Activated CD4-positive, CD25-positive, alpha-beta regulatory T cell treated with anti-CD3 and anti-CD28 coated beads, Interleukin-2, amount 50 U/mL, for 16 hours (primary cell): Measurements from ENCODE around the gene SKOR1.

Experiments
- DNase-seq: peaks from one replicate; pipeline ENCODE4 v3.0.0-alpha.2; 2020; ENCODE audit warnings: low read depth, low spot score

SKOR1 gene

GRCh38 chr15:67832897-67833709 is 7.8 kb downstream of the SKOR1 start:
- no peak for DNase-seq

- DNase-seq = no peak
Observed at GRCh38 chr15:67833710-67834511, 8.6 kb downstream of the SKOR1 start.

DNA sequence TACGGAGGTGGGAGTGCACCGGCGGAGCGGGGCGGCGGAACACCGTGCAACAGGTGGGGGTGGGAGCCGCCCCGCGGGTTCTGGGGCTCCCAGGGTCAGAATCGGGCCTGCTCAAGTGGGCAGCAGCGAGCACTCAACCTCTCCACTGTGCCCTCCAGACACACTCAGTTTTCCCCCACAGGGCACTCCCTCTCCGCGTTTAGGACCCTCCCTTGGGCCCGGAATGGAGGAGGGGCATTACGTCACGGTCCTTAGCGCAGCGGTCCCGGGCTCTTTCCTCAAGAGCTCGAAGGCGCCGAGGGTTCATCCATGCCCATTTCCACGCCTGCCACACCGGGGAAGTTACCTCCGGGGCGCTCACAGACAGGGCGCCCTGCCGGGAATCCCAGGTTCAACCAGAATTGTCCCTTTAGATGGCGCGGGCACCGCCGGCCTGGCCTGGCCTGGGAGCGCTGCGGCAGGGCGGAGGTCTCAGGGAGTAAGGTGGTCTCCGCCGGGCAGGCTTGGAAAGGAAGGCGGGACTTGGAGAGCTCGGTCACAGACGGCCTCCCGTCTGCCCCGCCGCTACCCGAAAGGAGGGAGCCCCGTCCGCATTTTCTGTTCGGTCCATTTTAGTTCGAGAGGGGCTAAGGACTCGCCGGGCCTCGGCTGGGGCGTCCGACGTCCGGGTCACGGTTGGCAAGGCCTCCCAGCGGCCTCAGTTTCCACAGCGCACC is 9.4 kb downstream of the SKOR1 start:
- no peak for DNase-seq

- no peak for DNase-seq
Observed at GRCh38 chr15:67835297-67836133, 10.2 kb downstream of the SKOR1 start.

DNA sequence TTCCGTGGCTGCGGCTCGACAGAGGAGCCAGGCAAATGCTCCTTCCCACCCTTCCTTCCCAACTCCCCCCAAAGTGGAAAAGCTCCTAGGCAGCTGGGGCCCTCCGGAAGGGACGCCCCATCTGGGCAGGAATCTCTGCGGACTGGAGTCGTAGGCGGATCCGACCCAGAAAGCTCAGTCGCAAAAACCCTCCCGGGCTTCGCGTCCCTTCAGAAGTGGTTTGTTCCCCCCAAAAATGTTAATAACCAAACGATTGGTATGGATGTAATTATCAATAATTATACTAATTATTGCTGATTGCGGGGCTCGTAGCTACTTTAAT is 10.8 kb downstream of the SKOR1 start:
- DNase-seq = no peak

- DNase-seq = no peak
Observed at GRCh38 chr15:67836477-67836876, 11.2 kb downstream of the SKOR1 start.

DNA sequence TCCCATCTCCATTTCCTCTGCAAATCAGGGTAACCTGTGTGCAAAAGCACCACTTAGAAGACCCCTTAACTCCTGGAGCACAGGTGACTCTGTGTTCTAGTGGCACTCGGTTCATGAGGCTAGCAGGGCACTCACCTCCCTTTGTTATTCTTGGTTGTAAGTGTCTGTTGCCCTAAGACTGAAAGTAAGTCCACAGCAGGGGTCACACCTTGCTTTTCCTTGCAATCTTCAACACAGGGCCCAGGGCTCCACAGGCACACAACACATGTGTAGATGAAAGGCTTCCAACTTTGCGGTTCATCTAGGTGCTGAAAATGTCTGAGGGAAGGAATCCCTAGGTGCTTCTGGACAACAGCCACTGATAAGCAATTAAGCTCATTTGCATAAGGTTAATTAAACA is 11.6 kb downstream of the SKOR1 start:
- DNase-seq = no peak

DNA sequence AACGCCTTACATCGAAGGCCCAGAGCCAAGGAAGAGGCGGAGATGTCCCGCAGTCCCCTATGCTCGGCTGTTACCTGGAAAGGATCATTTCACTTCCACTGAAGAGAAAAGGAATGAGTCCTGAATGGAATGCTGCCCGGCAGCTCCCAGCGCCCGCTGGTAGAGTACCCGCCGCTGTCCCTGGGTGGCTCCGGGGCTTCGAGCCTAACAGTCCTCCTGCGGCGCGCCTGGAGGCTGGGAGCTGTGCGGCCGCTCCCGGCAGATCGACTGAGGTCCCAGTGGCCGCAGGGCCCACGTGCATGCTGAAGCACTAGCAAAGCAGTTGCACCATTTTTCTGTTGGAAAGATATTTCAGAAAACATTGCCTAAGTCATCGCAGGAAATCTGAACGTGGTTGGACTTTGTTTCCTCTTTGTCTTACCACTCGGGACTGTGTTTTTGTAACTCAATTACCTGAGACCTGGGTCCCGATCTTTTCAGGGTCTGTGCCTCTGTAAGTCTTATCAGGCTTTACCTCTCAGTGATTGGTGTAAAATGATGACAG is 13.6 kb downstream of the SKOR1 start:
- no peak for DNase-seq

- no peak for DNase-seq
Observed at GRCh38 chr15:67839499-67839928, 14.2 kb downstream of the SKOR1 start.

- DNase-seq = peak; percentile 94
Observed at GRCh38 chr15:67839929-67840748, 14.8 kb downstream of the SKOR1 start, which contains the start of gene RNU6-1. Gene RNU6-1 (minus strand): TSS chr15:67840045.

DNA sequence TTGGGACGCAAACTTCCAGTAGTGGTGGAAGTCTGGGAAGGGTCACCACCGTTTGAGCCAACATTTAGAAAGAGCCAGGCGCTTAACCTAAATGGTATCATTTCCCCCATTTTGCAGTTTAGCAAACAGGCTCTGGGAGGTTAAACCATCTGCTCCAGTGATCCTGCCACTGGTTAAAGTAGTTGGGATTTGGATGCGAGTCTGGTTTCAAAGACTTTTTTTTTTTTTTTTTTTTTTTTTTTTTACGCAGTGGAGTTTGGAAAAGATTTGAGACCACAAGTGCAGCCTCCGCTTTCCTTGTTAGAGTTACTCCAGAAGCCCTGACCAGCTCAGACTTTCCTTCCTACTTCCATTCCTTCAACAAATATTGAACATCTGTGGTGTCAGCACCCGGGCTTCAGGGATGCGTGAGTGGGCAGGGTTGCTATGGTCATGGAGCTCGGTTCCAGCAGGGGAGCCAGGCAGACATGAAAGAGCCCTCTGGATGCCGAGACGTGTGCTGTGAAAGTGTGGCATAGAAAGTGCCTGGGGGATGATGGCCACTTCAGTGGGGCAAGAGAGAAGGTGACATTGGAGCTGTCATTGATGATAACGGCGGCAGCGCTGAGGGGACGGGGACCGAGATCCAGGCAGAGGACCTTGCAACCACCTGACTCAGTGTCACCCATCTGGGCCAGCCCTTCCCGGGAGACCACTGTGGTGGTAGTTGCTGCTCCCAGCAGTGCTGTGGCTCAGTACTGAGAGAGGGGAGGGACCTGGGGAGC is 15.6 kb downstream of the SKOR1 start:
- DNase-seq = no peak

DNA sequence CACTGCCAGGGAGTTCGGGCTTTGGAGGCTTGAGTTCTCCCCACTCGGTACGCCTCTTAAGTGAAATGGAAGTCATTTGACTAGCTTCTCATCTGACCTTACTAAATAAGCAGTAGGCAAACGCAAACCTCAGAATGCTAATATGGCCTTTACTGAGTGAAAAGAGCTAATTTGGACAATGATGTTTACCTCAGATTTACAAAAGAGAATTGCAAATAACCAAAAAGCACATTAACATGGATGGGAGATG is 16.1 kb downstream of the SKOR1 start:
- DNase-seq = no peak

DNA sequence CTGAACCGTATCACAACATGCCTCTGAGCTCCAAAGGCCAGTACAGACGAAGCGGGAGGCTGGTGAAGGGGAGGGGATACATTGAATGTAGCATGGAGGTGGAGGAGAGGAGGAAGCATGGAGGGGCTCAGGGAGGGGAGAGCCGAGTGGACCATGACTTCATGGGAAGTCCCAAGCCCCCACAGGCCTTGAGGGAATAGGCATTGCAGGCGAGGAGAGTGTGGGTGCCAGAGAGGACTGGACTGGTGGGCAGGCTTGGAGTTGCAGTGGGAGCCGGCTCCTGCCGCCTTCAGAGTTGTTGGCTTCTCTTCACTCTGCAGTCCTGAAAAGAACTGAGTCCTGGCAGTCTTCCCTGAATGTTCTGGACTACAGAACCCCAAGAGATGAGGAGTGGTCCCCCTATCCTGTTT is 17.8 kb downstream of the SKOR1 start:
- DNase-seq = no peak

DNA sequence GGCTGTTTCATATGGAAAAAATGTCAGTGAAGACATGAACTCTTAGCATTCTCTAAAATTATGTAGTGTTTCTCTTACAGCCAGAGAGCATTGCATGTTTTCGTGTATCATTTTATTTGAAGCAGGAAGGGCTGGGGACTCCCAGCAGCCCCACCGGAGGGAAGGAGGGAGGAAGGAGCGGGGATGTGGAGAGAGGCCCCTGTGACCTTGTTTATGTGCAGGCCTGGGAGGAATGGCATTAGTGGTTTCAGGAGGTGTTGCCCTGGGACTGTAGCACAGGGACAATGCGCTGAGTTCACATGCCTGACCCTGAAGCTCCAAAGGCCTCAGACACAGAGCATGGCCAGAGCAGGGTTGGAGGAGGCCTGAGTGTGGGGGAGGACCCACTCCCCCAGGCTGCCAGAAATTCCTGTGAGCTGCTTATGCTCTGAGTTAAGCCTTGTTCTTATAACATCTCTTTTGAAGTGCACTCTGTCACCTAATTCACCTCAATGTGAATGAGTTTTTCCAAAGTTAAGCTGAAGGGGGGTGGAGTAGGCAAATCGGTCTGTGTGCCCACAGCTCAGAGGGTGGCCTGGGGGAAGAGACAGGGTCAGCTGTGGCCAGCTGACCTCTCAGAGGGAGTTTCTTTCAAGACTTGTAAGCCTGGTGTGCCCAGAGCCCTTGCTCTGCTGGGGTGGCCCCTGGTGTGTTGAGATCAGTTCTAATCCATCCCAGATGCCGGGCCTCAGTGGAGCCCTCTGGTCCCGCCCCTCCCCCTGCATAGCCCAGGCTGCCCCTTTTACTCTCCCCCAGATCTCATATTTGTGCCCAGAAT is 18.5 kb downstream of the SKOR1 start:
- no peak for DNase-seq

DNA sequence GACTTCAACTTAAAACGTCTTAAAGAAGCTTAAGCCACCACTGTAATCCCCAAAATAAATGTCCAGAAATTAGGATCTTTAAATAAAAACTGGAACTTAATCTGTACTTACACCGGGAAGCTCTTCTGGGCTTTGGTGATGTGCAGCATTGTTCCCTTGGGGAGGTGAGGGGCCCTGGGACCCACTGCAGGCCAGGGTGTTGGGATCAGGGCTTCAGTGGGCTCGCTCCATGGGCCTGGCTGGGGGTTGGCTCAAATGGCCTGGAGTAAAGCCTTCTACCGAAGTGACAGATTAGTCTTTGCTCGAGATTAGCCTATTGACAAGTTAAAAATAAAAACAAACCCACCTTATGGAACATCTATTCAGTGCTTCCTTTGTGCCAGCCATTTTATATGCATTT is 20.7 kb downstream of the SKOR1 start:
- DNase-seq = no peak

- DNase-seq = no peak
Observed at GRCh38 chr15:67849538-67849937, 24.2 kb downstream of the SKOR1 start.

- DNase-seq = no peak
Observed at GRCh38 chr15:67850336-67850735, 25.0 kb downstream of the SKOR1 start.

DNA sequence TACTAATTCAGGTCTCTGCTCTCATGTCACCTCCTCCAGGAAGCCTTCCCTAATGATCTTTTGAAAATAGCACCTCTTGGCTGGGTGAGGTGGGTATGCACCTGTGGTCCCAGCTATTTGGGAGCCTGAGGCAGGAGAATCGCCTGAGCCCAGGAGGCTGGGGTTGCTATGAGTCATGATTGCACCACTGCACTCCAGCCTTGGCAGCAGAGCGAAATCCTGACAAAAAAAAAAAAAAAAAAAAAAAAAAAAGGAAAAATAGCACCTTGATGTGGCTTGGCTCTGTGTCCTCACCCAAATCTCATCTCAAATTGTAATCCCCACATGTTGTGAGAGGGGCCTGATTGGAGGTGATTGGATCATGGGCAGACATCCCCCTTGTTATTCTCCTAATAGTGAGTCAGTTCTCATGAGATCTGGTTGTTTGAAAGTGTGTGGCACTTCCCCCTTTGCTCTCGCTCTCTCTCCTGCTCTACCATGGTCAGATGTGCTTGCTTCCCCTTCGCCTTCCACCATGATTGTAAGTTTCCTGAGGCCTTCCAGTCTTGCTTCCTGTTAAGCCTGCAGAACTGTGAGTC is 25.8 kb downstream of the SKOR1 start:
- no peak for DNase-seq

- DNase-seq = no peak
Observed at GRCh38 chr15:67852418-67852817, 27.1 kb downstream of the SKOR1 start.
